ENCODE measurements around the gene PCSK6.

PCSK6 gene

DNA sequence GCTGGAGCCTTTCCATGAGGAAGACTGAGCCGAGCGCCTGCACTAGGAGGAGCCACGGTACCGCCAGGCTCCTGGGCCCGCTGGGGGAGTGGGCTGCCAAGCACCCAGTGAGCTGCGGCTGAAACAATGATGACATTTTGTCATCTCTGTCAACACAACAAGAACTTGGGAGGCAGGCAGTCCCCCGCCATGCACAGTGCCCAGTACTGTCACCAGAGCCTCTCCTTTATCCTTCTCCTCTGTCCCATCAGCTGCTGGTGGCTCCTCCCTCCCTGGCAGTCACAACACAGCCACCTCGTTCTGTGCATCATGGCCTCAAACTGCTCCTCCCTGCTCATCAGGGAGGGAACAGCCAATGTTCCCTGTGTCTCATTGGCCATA lies 34.0 kb upstream of the PCSK6 start:
- Histone ChIP-seq H3K27me3 (ENCODE audit: insufficient read depth, low read length, poor library complexity) (no peaks in the 10 kb centered on the region), H3K4me2 (ENCODE audit: insufficient read depth, low read length) (no peak overlapping the region), H3K4me3 (ENCODE audit: low read depth in 1 of 2, low read length in 2 of 2) (no peak overlapping the region), H3K9me3 (ENCODE audit: insufficient read depth, low read length, severe bottlenecking) (no peaks in the 10 kb centered on the region), H3K9ac (ENCODE audit: low read depth, low read length) (no peak overlapping the region), H2AFZ (ENCODE audit: low read depth, low read length) (no peak overlapping the region), H4K20me1 (ENCODE audit: insufficient read depth, low read length) (no peaks in the 10 kb centered on the region), H3K79me2 (ENCODE audit: insufficient read depth, low read length) (no peaks in the 10 kb centered on the region), H3K4me1 (ENCODE audit: insufficient read depth, low read length) (peaks cover 19% of the 10 kb centered on the region), H3K27ac (ENCODE audit: low read length) (no peak overlapping the region), H3K36me3 (ENCODE audit: insufficient read depth, low read length) (no peaks in the 10 kb centered on the region)
- DNase-seq (no peak), ATAC-seq (ENCODE audit: insufficient read depth, low read depth) (no peak)
- TF ChIP-seq, protein P1, sequence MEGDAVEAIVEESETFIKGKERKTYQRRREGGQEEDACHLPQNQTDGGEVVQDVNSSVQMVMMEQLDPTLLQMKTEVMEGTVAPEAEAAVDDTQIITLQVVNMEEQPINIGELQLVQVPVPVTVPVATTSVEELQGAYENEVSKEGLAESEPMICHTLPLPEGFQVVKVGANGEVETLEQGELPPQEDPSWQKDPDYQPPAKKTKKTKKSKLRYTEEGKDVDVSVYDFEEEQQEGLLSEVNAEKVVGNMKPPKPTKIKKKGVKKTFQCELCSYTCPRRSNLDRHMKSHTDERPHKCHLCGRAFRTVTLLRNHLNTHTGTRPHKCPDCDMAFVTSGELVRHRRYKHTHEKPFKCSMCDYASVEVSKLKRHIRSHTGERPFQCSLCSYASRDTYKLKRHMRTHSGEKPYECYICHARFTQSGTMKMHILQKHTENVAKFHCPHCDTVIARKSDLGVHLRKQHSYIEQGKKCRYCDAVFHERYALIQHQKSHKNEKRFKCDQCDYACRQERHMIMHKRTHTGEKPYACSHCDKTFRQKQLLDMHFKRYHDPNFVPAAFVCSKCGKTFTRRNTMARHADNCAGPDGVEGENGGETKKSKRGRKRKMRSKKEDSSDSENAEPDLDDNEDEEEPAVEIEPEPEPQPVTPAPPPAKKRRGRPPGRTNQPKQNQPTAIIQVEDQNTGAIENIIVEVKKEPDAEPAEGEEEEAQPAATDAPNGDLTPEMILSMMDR (IDR thresholded peaks at IDR 0.05; ENCODE audit: borderline replicate concordance, extremely low read depth, low read length, poor library complexity, severe bottlenecking): no peak
- no peak for TF ChIP-seq EZH2 (IDR thresholded peaks at IDR 0.05; ENCODE audit: borderline replicate concordance, low read depth, low read length, severe bottlenecking)

DNA sequence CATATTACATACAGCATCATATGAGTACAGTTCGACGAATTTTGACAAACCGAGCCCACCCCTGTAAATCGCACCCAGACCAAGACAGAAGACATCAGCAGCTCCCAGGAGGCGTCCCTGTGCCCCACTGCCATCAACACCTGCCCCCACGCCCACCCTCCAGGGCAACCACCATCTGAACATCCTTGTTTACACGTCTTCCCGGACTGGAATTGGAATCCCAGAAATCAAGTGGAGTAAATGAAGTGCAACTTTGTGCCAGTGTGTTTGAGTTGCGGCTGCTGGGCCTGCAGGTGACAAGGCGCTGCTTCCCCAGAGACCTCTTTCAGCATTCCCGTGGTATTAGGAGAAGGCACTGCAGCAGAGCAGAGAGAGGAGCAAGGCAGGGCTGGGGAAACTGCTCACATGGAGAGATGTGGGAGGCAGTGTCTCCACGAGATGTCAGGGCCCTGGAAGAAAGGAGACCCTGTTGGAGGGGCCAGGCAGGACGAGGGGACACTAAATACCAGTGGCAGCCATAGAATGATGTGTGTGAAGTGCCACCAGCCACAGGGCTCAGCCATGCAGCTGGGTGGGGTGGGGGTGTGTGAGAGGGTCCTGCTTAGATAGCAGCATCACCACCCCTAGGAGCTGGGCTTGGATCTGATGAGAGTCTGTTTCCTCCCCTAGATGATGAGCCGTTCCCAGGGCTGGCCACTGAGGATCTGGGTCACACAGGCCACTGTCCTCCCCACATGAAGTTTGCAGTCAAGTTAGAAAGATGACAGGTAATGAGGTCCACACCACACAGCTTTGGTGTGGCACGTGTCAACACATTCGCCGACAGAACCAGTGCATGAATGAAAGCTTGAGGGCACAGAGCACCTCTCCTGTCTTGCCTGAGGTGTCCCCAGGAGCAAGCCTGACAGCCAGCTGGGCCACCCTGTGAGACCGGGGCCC lies 33.4 kb upstream of the PCSK6 start:
- TF ChIP-seq, protein P1 (IDR thresholded peaks at IDR 0.05; ENCODE audit: borderline replicate concordance, extremely low read depth, low read length, poor library complexity, severe bottlenecking): no peak
- TF ChIP-seq EZH2 (IDR thresholded peaks at IDR 0.05; ENCODE audit: borderline replicate concordance, low read depth, low read length, severe bottlenecking): no peak
- no peak overlapping the region for H3K9ac ChIP-seq (ENCODE audit: low read depth, low read length)
- H3K4me3 ChIP-seq (ENCODE audit: low read depth in 1 of 2, low read length in 2 of 2): no peak overlapping the region
- no peaks in the 10 kb centered on the region for H3K36me3 ChIP-seq (ENCODE audit: insufficient read depth, low read length)
- H3K79me2 ChIP-seq (ENCODE audit: insufficient read depth, low read length): no peaks in the 10 kb centered on the region
- peaks cover 1% of the 10 kb centered on the region for H3K9me3 ChIP-seq (ENCODE audit: insufficient read depth, low read length, severe bottlenecking)
- no peaks in the 10 kb centered on the region for H4K20me1 ChIP-seq (ENCODE audit: insufficient read depth, low read length)
- ATAC-seq (ENCODE audit: insufficient read depth, low read depth) (no peak), DNase-seq (no peak)
- H3K4me1 ChIP-seq (ENCODE audit: insufficient read depth, low read length): peaks cover 19% of the 10 kb centered on the region
- H3K27me3 ChIP-seq (ENCODE audit: insufficient read depth, low read length, poor library complexity): no peaks in the 10 kb centered on the region
- no peak overlapping the region for H2AFZ ChIP-seq (ENCODE audit: low read depth, low read length)
- H3K27ac ChIP-seq (ENCODE audit: low read length): no peak overlapping the region
- no peak overlapping the region for H3K4me2 ChIP-seq (ENCODE audit: insufficient read depth, low read length)

DNA sequence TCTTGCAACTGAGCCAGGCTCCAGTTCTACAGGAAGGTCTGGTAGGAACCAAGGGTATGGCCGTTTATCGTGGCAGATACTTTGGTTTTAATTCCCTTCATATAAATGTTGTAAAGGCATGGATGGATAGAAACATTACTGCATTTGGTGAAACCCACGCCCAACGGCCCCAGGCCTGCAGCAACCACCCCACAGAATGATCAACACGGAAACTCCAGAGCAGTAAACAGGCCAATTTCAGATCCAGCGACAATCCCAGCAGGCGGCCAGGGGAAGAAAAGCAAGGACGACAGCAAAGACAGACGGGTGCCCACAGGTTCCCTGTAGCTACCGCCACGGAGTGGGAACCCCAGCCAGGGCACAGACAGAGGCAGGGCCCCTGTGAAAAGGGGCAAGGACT lies 32.6 kb upstream of the PCSK6 start:
- DNase-seq (no peak), ATAC-seq (ENCODE audit: insufficient read depth, low read depth) (no peak)
- Histone ChIP-seq H2AFZ (ENCODE audit: low read depth, low read length) (peak overlapping the region; percentile 39; the same call in 1 of the 2 replicates), H3K4me2 (ENCODE audit: insufficient read depth, low read length) (no peak overlapping the region), H3K79me2 (ENCODE audit: insufficient read depth, low read length) (no peaks in the 10 kb centered on the region), H3K4me1 (ENCODE audit: insufficient read depth, low read length) (peaks cover 19% of the 10 kb centered on the region), H3K36me3 (ENCODE audit: insufficient read depth, low read length) (no peaks in the 10 kb centered on the region), H3K27ac (ENCODE audit: low read length) (peak overlapping the region; percentile 39; the same call in 1 of the 2 replicates), H4K20me1 (ENCODE audit: insufficient read depth, low read length) (no peaks in the 10 kb centered on the region), H3K9me3 (ENCODE audit: insufficient read depth, low read length, severe bottlenecking) (peaks cover 8% of the 10 kb centered on the region), H3K9ac (ENCODE audit: low read depth, low read length) (no peak overlapping the region), H3K4me3 (ENCODE audit: low read depth in 1 of 2, low read length in 2 of 2) (no peak overlapping the region), H3K27me3 (ENCODE audit: insufficient read depth, low read length, poor library complexity) (no peaks in the 10 kb centered on the region)
- no peak for TF ChIP-seq EZH2 (IDR thresholded peaks at IDR 0.05; ENCODE audit: borderline replicate concordance, low read depth, low read length, severe bottlenecking)
- TF ChIP-seq, protein P1 (IDR thresholded peaks at IDR 0.05; ENCODE audit: borderline replicate concordance, extremely low read depth, low read length, poor library complexity, severe bottlenecking): no peak
